Stimulated activated CD4-positive, alpha-beta T cell treated with anti-CD3 and anti-CD28 coated beads, Interleukin-4, amount 100 ng/mL, for 4 hours (primary cell): Measurements from ENCODE around the gene SMARCA2.

Experiments used
- DNase-seq, 2 experiments: peaks; one replicate each; pipeline ENCODE4 v3.0.0-alpha.2; 2020

The SMARCA2 gene

GRCh38 chr9:2014696-2015580 lies at the start of gene SMARCA2:
Gene SMARCA2, plus strand, starts transcription at chr9:2015347. Its CDS starts 13,676 bp downstream, at chr9:2029023.
- peak; percentile 96 to 97 for DNase-seq

GRCh38 chr9:1966725-1967366 lies 48.3 kb upstream of the SMARCA2 start:
- no peak for DNase-seq

- DNase-seq = no peak
Observed at GRCh38 chr9:1969160-1969559, 46.0 kb upstream of the SMARCA2 start.

GRCh38 chr9:1969898-1970297 lies 45.2 kb upstream of the SMARCA2 start:
- no peak for DNase-seq

GRCh38 chr9:1972672-1973071 lies 42.5 kb upstream of the SMARCA2 start:
- DNase-seq = no peak

GRCh38 chr9:1977026-1977425 lies 38.1 kb upstream of the SMARCA2 start:
- DNase-seq = no peak

GRCh38 chr9:1978941-1979340 lies 36.2 kb upstream of the SMARCA2 start:
- DNase-seq = no peak

GRCh38 chr9:1979741-1980367 lies 35.3 kb upstream of the SMARCA2 start:
- no peak for DNase-seq

GRCh38 chr9:1980387-1980786 lies 34.8 kb upstream of the SMARCA2 start:
- no peak for DNase-seq

- no peak for DNase-seq
Observed at GRCh38 chr9:1982074-1982473, 33.1 kb upstream of the SMARCA2 start.

GRCh38 chr9:1986341-1986740 lies 28.8 kb upstream of the SMARCA2 start:
- no peak for DNase-seq

GRCh38 chr9:1989500-1989899 lies 25.6 kb upstream of the SMARCA2 start:
- DNase-seq = no peak

- DNase-seq = no peak
Observed at GRCh38 chr9:1994180-1994579, 21.0 kb upstream of the SMARCA2 start.

GRCh38 chr9:1995084-1995483 lies 20.1 kb upstream of the SMARCA2 start:
- DNase-seq = no peak

- DNase-seq = no peak
Observed at GRCh38 chr9:1996156-1996555, 19.0 kb upstream of the SMARCA2 start.

GRCh38 chr9:1997646-1998045 lies 17.5 kb upstream of the SMARCA2 start:
- DNase-seq = no peak

GRCh38 chr9:1998111-1998510 lies 17.0 kb upstream of the SMARCA2 start:
- no peak for DNase-seq

GRCh38 chr9:2000314-2000713 lies 14.8 kb upstream of the SMARCA2 start:
- DNase-seq = no peak

GRCh38 chr9:2008372-2008771 lies 6.8 kb upstream of the SMARCA2 start:
- DNase-seq = no peak

GRCh38 chr9:2012347-2012746 lies 2.8 kb upstream of the SMARCA2 start:
- DNase-seq = no peak

GRCh38 chr9:2013743-2014475 lies 1.2 kb upstream of the SMARCA2 start:
- no peak for DNase-seq

- DNase-seq = peak; percentile 35 to 37
Observed at GRCh38 chr9:2015581-2016407, 647 bp downstream of the SMARCA2 start.
